Epithelial cell of proximal tubule (primary cell): ENCODE measurements around the gene BRINP2. TPM values are rescaled to one million over a fixed set of nuclear protein-coding genes. Genes with fewer than 3 reads are reported as not detected.

Source experiments
- DNase-seq: peaks from one replicate; pipeline ENCODE4 v3.0.0-alpha.2; 2011; ENCODE audit warnings: low read depth
- H3K4me3 ChIP-seq: 2 replicates; pipeline ENCODE4 v1.5.1; 2011; ENCODE audit warnings: low read depth, mild to moderate bottlenecking, low read length
- CTCF ChIP-seq: conservative IDR thresholded peaks from 2 replicates; pipeline ENCODE4 v1.5.1; 2012; ENCODE audit warnings: low read depth, mild to moderate bottlenecking, low read length
- total RNA-seq: library from RNA; depleted of rRNA; stranded (reverse); fragments of >200 nt; gene quantifications from 2 replicates; pipeline ENCODE4 v1.2.3, GENCODE V29; 2015

BRINP2 gene
- total RNA-seq, 1 donor from 2014 or later = not detected

- TF ChIP-seq CTCF = no peak
- DNase-seq = no peak
- peak within 1 kb of the TSS; percentile 31 for H3K4me3 ChIP-seq
These were observed 6.2 kb upstream of the BRINP2 start, which contains the start of gene ASTN1 for GRCh38 chr1:177164380-177165068. Gene ASTN1 (minus strand): TSS chr1:177164712. CDS start chr1:177164676, 36 bp downstream.

- TF ChIP-seq CTCF = no peak
- no peak for DNase-seq
- H3K4me3 ChIP-seq = no peak overlapping the region
These were observed 5.7 kb upstream of the BRINP2 start for GRCh38 chr1:177165069-177165439.

GRCh38 chr1:177171536-177172123, 872 bp downstream of the BRINP2 start:
- H3K4me3 ChIP-seq = no peak overlapping the region

GRCh38 chr1:177172272-177172671, 1.5 kb downstream of the BRINP2 start:
- no peak for TF ChIP-seq CTCF
- no peak overlapping the region for H3K4me3 ChIP-seq
- DNase-seq = no peak

More at GRCh38 chr1:177171536-177172123, 872 bp downstream of the BRINP2 start:
- no peak for TF ChIP-seq CTCF
- no peak for DNase-seq

- DNase-seq = no peak
- H3K4me3 ChIP-seq = no peak overlapping the region
- no peak for TF ChIP-seq CTCF
These were observed 2.1 kb downstream of the BRINP2 start for GRCh38 chr1:177172866-177173265.

GRCh38 chr1:177173976-177174375, 3.2 kb downstream of the BRINP2 start:
- no peak overlapping the region for H3K4me3 ChIP-seq
- TF ChIP-seq CTCF = no peak
- DNase-seq = no peak
